ENCODE data around the gene ACO2. TPM values are rescaled to one million over a fixed set of nuclear protein-coding genes. Genes with fewer than 3 reads are reported as not detected.

Gene ACO2
- total RNA-seq, 1 donor from 2014 or later: 66.5 TPM

- no peak for DNase-seq (ENCODE audit: low read depth in 2 of 2)
These were observed 19.9 kb downstream of the ACO2 start for GRCh38 chr22:41488596-41489385.

- DNase-seq (ENCODE audit: low read depth in 2 of 2): no peak
These were observed 22.6 kb downstream of the ACO2 start for GRCh38 chr22:41491374-41492100.

DNA sequence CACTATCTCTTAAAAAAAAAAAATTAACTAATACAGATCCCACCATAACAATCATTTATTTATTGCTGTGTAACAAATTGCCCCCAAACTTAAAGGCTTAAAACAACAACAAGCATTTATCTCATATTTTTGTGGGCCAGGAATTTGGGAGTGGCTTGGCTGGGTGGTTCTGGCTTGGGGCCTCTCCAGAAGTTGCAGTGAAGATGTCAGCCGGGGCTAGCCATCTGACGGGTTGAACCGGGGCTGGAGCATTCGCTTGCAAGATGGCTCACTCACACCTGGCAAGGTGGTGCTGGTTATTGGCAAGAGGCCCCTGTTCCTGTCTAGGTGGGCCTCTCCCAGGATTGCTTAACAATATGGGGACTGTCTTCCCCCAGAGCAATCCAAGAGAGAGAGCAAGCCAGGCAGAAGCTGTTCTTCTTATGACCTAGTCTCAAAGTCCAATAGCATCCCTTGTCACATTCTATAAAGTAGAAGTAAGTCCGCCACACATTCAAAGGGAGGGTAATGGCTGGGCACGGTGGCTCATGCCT lies 29.5 kb downstream of the ACO2 start:
- no peak for DNase-seq (ENCODE audit: low read depth in 2 of 2)

- no peak for DNase-seq (ENCODE audit: low read depth in 2 of 2)
These were observed 30.8 kb downstream of the ACO2 start for GRCh38 chr22:41499624-41500280.

DNA sequence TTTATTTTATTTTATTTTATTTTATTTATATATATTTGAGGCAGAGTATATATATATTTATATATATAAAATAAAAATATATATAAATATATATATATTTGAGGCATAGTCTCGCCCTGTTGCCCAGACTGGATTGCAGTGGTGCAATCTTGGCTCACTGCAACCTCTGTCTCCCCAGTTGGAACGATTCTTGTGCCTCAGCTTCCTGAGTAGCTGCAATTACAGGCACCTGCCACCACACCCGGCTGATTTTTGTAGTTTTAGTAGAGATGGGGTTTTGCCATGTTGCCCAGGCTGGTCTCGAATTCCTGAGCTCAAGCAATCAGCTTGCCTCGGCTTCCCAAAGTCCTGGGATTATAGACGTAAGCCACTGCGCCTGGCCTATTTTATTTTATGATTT lies 31.4 kb downstream of the ACO2 start:
- DNase-seq (ENCODE audit: low read depth in 2 of 2): no peak

DNA sequence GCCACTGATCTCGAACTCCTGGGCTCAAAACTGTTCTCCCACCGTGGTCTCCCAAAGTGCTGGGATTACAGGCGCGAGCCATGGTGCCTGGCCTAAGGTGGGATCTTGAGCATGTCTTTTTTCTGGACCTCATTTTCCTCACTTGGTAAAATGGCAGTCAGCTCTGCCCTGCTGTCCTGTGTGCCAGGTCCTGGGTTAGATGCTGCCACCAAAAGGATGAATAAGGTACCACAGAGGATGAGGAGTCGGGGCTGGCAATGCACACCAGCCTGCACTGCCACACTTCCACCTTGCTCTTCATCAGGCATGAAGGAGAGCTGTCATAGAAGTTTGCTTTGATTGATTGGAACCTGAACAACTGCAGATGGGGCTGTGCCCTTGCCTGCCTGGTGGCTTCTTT lies 32.3 kb downstream of the ACO2 start:
- DNase-seq (ENCODE audit: low read depth in 2 of 2): peak in 1 of 2 donors; percentile 35

- DNase-seq (ENCODE audit: low read depth in 2 of 2): no peak
These were observed 35.5 kb downstream of the ACO2 start for GRCh38 chr22:41504397-41504796.

DNA sequence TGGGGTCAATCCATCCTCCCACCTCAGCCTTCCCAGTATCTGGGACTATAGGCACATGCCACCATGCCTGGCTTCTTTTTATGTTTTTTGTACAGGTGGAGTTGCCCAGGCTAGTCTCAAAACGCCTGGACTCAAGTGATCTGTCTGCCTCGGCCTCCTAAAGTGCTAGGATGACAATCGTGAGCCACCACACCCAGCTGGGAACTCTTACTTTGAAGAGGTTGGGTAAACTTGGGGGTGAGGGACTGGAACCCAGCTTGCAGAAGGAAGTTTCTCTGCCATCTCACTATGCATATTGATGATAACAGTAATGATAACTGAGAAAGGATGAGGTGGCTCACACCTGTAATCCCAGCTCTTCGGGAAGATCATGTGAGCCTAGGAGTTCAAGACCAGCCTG lies 35.9 kb downstream of the ACO2 start:
- no peak for DNase-seq (ENCODE audit: low read depth in 2 of 2)

GRCh38 chr22:41505511-41506220 lies 36.7 kb downstream of the ACO2 start:
- DNase-seq (ENCODE audit: low read depth in 2 of 2): no peak

DNA sequence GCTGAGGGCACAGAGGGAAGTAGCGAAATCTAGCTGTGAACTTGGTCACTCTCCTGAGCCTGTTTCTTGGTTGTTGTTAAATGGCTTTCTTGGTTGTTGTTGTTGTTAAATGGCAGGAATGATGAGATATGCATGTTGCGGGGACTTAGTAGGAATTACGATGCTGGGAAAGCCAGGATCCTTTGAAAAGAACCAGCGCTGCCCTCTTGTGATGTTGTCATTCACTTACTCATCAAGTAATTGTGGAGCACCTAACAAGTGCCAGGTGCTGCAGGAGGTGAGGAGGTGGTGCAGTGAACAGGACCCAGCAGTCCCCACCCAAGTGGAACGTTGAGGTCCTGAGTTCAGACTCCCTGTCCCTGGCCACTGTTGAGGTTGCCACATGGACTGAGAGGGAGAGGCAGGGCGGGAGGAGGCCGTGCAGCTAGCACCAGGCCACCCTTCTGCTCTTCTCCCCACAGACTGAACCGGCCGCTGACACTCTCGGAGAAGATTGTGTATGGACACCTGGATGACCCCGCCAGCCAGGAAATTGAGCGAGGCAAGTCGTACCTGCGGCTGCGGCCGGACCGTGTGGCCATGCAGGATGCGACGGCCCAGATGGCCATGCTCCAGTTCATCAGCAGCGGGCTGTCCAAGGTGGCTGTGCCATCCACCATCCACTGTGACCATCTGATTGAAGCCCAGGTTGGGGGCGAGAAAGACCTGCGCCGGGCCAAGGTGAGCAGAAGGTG lies 38.6 kb downstream of the ACO2 start:
- DNase-seq (ENCODE audit: low read depth in 2 of 2): no peak

DNA sequence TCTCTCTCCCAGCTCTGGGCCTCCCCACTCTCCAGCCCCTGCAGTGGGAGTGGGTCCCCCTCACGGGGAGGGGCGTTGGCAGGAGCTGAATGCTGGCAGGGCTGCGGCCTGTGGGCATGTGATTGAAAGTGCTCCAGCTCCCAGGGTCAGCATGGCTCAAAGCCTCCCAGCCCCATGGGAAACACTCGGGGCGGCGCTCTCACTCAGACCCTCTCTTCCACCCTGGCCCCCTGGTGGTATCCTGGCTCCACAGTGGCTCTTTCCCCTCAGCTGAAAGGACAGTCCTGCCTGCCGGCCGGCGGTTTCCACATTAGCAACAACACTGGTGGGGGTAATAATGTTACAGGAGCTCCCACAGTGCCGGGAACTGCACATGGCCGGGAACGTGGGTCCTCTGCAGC lies 39.9 kb downstream of the ACO2 start:
- no peak for DNase-seq (ENCODE audit: low read depth in 2 of 2)

DNA sequence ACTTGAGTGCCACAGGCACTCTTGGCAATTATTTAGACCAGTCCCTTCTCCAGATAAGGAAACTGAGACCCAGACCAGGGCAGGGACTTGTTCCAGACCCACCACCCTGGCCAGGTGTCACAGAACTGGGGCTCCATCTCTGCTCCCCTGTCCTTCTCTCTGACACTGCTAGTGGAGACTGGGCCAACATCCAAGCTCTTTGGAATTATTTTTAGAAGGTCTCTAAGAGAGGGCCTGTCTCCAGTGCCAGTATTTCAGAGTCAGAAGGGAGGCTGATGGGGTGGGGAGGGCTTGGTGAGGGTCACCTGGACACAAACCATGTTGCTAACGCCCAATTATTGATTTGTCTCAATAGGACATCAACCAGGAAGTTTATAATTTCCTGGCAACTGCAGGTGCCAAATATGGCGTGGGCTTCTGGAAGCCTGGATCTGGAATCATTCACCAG lies 42.6 kb downstream of the ACO2 start:
- no peak for DNase-seq (ENCODE audit: low read depth in 2 of 2)

- peak in 1 of 2 donors; percentile 69 for DNase-seq (ENCODE audit: low read depth in 2 of 2)
These were observed 43.7 kb downstream of the ACO2 start for GRCh38 chr22:41512421-41513194.

- no peak for DNase-seq (ENCODE audit: low read depth in 2 of 2)
These were observed 44.5 kb downstream of the ACO2 start for GRCh38 chr22:41513391-41513790.

GRCh38 chr22:41516462-41516861 lies 47.5 kb downstream of the ACO2 start:
- no peak for DNase-seq (ENCODE audit: low read depth in 2 of 2)

GRCh38 chr22:41517172-41518047 lies 48.5 kb downstream of the ACO2 start:
- peak; percentile 25 to 53 for DNase-seq (ENCODE audit: low read depth in 2 of 2)

GRCh38 chr22:41518048-41518347 lies 49.1 kb downstream of the ACO2 start:
- DNase-seq (ENCODE audit: low read depth in 2 of 2): no peak

DNA sequence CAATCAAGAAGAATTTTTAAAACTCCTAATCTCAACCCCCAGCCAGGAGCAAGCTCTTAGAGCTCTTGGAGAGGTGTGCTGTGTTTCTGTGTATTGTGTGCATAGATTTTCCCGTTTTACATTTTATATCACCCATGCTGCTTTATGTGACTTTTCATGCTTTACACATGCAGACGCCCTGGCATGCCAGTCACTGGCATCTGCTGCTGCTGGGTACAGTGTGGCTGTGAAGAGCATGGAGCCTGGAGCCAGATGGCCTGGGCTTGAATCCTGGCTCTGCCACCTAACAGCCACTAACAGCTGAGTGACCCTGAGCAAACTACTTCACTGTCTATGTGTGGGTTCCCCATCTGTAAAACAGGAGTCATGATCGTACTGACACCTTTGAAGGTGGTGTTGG lies 52.2 kb downstream of the ACO2 start:
- DNase-seq (ENCODE audit: low read depth in 2 of 2): no peak

GRCh38 chr22:41522813-41523212 lies 53.9 kb downstream of the ACO2 start:
- DNase-seq (ENCODE audit: low read depth in 2 of 2): no peak

Measured in dermis microvascular lymphatic vessel endothelial cell (primary cell).